Measurements from ENCODE around the gene HYI. TPM values are rescaled to one million over a fixed set of nuclear protein-coding genes. Genes with fewer than 3 reads are reported as not detected.

Gene HYI
- total and polyA plus RNA-seq, 4 donors = 26.9 to 34.9 (median 29.8) TPM

DNA sequence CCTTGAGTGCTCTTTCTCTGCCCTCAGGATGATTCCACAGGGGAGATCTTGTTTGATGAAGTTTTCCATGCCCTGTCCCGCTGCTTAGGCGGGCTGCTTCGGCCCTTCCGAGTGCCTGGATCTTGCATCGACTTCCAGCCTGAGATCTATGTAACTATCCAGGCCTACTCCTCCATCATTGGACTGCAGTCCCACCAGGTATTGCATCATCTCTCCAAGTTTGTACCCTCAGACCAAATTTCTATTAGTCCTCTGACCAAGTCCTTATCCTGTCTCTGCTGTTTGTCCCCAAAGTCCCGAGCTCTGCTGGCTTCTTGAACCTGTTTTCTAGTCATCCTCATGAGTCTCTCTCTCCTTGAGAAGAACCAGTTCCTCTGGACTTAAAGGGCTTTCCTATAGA is 49.4 kb downstream of the HYI start:
- WGBS = 97% methylated on average over 6 of the region's 6 CpGs
- H3K36me3 ChIP-seq (ENCODE audit: control insufficient read depth in 4 of 4, insufficient read depth in 3 of 4, low read depth in 1 of 4, low read length in 3 of 4) = peaks cover 6 to 42% (median 16%) of the 10 kb centered on the region in 4 donors

More for the DNA sequence above, 49.4 kb downstream of the HYI start:
- no peak for TF ChIP-seq HNF4G (IDR thresholded peaks at IDR 0.05)
- no peak for TF ChIP-seq TAF1 (conservative IDR thresholded peaks at IDR 0.05)
- no peak for TF ChIP-seq YY1 (IDR thresholded peaks at IDR 0.05)
- no peak for TF ChIP-seq GABPA (IDR thresholded peaks at IDR 0.05 in 1 of 2, conservative IDR thresholded peaks at IDR 0.05 in 1 of 2)
- TF ChIP-seq FOXA1 (IDR thresholded peaks at IDR 0.05) = no peak
- no peak for TF ChIP-seq RAD21 (IDR thresholded peaks at IDR 0.05)
- no peak for TF ChIP-seq HNF4A (conservative IDR thresholded peaks at IDR 0.05)
- no peak for TF ChIP-seq SP1 (IDR thresholded peaks at IDR 0.05)
- TF ChIP-seq, protein P1, sequence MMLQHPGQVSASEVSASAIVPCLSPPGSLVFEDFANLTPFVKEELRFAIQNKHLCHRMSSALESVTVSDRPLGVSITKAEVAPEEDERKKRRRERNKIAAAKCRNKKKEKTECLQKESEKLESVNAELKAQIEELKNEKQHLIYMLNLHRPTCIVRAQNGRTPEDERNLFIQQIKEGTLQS (IDR thresholded peaks at IDR 0.05) = no peak
- TF ChIP-seq, protein P2, sequence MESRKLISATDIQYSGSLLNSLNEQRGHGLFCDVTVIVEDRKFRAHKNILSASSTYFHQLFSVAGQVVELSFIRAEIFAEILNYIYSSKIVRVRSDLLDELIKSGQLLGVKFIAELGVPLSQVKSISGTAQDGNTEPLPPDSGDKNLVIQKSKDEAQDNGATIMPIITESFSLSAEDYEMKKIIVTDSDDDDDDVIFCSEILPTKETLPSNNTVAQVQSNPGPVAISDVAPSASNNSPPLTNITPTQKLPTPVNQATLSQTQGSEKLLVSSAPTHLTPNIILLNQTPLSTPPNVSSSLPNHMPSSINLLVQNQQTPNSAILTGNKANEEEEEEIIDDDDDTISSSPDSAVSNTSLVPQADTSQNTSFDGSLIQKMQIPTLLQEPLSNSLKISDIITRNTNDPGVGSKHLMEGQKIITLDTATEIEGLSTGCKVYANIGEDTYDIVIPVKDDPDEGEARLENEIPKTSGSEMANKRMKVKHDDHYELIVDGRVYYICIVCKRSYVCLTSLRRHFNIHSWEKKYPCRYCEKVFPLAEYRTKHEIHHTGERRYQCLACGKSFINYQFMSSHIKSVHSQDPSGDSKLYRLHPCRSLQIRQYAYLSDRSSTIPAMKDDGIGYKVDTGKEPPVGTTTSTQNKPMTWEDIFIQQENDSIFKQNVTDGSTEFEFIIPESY (IDR thresholded peaks at IDR 0.05) = no peak
- TF ChIP-seq MAX (IDR thresholded peaks at IDR 0.05) = no peak
- TF ChIP-seq FOXA2 (IDR thresholded peaks at IDR 0.05) = no peak
- TF ChIP-seq RXRA (IDR thresholded peaks at IDR 0.05) = no peak
- no peak for TF ChIP-seq EGR1 (IDR thresholded peaks at IDR 0.05; ENCODE audit: low read depth in 2 of 2)
- no peak for TF ChIP-seq JUND (IDR thresholded peaks at IDR 0.05)
- TF ChIP-seq, protein P3, sequence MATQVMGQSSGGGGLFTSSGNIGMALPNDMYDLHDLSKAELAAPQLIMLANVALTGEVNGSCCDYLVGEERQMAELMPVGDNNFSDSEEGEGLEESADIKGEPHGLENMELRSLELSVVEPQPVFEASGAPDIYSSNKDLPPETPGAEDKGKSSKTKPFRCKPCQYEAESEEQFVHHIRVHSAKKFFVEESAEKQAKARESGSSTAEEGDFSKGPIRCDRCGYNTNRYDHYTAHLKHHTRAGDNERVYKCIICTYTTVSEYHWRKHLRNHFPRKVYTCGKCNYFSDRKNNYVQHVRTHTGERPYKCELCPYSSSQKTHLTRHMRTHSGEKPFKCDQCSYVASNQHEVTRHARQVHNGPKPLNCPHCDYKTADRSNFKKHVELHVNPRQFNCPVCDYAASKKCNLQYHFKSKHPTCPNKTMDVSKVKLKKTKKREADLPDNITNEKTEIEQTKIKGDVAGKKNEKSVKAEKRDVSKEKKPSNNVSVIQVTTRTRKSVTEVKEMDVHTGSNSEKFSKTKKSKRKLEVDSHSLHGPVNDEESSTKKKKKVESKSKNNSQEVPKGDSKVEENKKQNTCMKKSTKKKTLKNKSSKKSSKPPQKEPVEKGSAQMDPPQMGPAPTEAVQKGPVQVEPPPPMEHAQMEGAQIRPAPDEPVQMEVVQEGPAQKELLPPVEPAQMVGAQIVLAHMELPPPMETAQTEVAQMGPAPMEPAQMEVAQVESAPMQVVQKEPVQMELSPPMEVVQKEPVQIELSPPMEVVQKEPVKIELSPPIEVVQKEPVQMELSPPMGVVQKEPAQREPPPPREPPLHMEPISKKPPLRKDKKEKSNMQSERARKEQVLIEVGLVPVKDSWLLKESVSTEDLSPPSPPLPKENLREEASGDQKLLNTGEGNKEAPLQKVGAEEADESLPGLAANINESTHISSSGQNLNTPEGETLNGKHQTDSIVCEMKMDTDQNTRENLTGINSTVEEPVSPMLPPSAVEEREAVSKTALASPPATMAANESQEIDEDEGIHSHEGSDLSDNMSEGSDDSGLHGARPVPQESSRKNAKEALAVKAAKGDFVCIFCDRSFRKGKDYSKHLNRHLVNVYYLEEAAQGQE (IDR thresholded peaks at IDR 0.05) = no peak
- no peak for TF ChIP-seq CTCF (IDR thresholded peaks at IDR 0.05; ENCODE audit: low read depth, low read length, missing input control)
- no peaks in the 10 kb centered on the region for H3K27me3 ChIP-seq (ENCODE audit: control insufficient read depth in 4 of 4, insufficient read depth in 4 of 4, low read length in 3 of 4)
- H3K9ac ChIP-seq (ENCODE audit: low read depth in 1 of 2, low read length in 2 of 2) = no peak overlapping the region
- DNase-seq (ENCODE audit: low spot score) = no peak
- H3K4me3 ChIP-seq (ENCODE audit: low read depth in 1 of 3, low read length in 3 of 3) = no peak overlapping the region
- H3K9me3 ChIP-seq (ENCODE audit: control insufficient read depth in 4 of 4, low read length in 3 of 4) = no peaks in the 10 kb centered on the region
- H3K27ac ChIP-seq (ENCODE audit: low read depth in 1 of 2, low read length in 2 of 2) = no peak overlapping the region
- H3K4me1 ChIP-seq (ENCODE audit: control insufficient read depth in 4 of 4, insufficient read depth in 4 of 4, low read length in 3 of 4) = no peaks in the 10 kb centered on the region

All from liver (tissue), 9 donors.